GM21576 (cell line): ENCODE measurements around the gene BAZ2B.
"Not testable (repeated sequence)": the region's sequence is repeated elsewhere in the genome, so short reads cannot be mapped to it uniquely, and the experiment has no call there.

Source experiments
- ATAC-seq: cut with Tn5 transposase; IDR thresholded peaks from one replicate; pipeline ENCODE4 v1.9.1; 2021; ENCODE audit warnings: mild to moderate bottlenecking, moderate library complexity; ENCODE audit not compliant: unreplicated experiment

Gene BAZ2B

DNA sequence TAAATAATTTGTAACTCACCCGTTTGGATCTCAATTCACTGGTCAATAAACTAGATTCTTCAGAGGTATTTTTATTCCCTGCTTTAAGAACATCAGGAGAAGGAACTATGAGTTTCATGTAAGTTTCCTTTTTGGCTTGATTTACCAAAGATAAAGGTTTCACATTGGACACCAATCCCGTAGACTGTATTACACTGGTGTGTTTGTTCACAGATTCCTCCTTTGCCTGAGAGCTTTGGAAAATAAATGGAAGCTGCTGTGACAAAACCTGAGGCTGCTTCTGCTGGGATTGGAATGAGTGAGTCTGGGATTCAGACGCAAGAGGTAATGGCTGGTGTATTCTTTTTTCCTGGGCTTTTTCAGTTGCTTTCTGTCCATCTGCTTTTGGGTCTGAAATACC lies 178.1 kb downstream of the BAZ2B start:
- no peak for ATAC-seq

DNA sequence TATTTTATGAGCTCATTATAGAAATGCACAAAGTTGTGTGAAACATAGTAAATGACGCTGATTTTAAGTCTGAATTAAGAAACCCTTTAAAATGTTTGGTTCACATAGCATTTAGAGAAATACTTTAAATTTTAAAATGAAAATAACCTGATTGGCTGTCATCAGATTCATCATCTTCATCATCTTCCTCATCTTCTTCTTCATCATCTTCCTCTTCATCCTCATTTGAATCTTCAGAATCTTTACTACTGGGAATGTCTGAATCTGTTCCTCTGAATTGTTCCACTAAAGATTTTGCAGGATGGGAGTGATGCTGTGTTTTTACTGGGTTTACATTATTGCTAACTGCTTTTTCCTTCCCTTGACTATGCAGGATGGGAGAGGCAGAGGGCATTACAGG lies 183.7 kb downstream of the BAZ2B start:
- no peak for ATAC-seq

DNA sequence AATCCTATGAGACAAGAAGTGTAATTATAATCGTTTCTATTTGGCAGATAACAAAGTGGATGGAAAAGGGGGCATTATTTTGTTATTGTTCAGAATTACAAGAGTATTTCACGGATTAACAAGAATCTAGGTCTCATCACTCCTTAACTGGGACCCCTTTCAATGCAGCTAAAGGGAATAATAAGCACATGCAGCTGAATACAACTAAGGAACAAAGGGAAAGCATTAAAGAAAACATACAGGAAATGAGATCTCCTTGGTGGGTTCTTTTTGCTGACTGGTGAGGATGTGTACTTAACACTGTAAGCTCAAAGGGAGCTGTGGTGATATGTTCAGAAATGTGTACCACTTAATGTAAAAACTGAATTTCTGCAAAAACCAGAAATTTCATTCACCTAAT lies 189.3 kb downstream of the BAZ2B start:
- no peak for ATAC-seq

DNA sequence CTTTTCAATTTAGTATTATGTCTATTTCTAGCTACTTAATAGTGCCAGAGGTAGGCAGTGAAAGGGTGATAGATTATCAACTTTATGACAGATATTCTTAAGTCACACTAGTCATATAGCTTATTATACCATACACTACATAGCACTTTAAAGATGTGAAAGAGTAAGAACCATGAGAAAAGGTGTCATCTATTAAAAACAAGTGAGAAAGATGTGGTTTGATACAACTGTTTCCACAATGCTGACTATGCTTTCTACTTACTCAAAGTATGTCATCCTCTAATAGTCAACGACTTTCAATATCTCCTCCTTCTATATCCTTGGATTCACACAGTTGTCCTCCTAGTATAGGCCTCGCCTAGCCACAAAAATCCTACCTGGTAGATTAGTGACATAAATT lies 196.9 kb downstream of the BAZ2B start:
- no peak for ATAC-seq

DNA sequence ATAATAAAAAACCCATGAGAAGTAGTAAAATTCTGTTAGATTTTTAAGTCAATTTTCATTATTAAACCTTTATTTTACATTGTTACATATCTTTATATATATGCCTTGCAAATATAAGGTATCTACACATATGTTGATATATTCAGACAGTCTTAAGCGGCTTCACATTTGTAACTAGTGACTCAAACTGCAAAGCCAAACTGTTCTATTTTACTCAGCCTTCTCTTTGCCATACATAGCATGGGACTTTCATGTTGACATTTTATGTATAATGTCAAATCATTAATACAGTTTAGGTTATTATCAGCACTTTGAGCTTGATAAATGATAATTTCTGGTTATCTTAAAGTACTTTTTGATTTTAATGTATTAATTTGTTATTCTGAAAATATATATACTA lies 204.9 kb downstream of the BAZ2B start:
- ATAC-seq, result no peak

DNA sequence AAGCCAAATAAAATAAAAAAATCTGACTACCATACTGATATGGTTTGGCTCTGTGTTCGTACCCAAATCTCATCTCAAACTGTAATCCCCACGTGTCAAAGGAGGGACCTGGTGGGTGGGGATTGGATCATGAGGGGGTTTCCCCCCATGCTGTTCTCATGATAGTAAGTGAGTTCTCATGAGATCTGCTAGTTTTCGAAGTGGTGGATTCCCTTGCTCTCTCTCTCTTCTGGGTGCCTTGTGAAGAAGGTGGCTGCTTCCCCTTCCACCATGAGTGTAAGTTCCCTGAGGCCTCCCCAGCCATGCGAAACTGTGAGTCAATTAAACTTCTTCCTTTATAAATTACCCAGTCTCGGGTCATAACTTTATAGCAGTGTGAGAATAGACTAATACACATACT lies 206.1 kb downstream of the BAZ2B start:
- peak; percentile 49 for ATAC-seq

DNA sequence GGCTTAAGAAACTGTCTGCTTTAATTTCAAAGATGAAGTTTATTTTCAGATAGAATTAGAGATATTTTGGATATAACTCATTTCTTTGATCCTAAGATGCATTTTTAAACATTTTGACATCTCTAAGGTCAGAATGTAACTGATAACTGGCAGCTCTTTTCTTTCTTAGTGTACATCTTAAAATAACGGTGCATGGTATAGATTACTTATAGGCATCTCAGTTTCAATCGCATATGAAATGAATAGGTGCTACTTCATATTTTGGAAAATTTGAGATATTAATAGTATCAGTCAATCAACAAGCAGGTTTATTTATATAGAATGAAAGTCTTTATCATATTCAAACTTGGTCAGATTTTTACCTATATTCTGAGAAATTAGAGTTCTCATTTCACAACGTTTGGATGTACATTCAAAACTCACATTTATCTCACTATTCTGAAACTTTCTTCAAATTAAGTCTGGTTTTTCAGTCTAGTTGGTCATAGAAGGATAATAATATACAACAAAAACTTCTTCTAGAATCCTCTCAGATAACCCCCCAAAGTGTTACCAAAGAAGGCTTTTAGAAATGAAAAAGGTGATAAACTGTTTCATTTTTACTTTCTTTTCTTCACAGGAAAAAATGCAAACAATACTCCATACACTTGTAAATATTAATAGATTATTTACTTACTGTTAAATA lies 207.1 kb downstream of the BAZ2B start:
- no peak for ATAC-seq

DNA sequence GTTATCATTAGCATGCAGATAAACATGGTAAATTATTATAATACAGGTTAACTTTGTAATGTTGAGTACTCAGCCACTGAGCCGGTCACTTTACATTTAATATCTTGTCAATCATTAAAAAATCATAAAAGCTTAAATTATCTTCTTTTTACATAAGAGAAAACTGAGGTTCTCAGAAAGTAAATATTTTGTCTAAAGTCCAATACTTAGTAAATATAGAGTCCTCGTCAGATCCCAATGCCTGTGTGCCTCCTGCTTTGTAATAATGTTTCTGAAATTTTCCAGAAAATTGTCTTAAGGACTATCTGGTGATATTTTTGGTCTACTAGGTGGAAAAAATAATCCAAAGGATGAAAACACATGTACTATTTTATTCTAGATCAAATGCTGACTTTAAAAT lies 213.6 kb downstream of the BAZ2B start:
- ATAC-seq, result no peak

DNA sequence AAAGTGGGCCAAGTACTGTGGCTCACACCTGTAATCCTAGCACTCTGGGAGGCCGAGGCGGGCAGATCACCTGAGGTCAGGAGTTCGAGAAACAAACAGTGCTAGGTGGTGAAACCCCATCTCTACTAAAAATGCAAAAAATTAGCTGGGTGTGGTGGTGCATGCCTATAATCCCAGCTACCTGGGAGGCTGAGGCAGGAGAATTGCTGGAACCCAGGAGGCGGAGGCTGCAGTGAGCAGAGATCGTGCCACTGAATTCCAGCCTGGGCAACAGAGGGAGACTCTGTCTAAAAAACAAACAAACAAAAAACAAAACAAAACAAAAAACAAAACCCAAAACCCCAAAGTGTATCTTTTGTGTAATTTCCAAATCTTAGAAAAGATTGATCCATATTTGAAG lies 214.2 kb downstream of the BAZ2B start:
- not testable (repeated sequence) for ATAC-seq

DNA sequence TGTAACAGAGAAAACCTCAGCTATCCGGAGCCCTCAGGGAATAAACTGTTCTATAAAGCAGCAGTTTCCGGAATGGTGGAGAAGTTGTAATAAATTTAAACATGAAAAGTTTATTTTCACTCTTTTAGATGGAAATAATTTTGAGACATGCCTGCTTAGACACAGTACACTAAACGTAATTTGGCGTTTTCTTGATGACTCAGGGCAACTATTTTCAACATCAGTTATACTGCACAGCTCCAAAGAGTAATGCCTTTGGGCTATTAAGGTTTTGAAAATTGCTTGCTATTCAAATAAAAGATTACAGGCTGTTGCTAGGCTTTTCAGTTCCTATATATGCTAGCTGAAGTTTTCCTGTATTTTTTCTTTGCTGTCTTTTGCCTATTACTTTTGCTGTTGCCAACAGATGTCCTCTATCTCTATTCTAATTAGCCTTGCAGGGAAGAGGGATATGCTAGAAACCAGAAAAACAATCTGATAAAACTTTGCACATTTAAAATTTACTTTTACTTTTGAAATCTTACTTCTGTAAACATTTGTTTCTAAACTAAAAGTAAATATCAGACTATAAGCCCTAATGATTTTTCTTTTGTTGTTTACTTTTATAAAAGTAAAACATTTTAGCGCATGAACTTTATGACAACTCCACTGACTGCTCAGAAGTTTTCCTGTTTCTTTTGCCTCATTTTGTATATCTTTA lies 216.5 kb downstream of the BAZ2B start:
- no peak for ATAC-seq

DNA sequence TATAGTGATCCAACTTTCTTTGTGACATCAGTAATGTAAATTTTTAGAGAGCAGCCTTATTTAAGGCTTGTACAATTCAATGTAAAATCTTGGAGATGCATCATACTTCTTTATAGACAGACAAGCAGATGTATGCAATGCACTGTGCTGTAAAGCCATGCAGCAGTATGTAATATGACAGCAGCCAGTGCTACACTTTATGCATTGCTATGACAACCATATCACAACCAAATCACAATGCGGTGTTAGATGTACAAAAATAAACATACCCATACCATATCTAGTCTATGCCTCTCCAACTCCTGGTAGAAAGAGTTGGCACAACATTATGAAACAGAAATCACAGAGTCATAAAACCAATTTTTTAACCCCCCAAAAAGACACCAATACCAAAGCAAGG lies 219.5 kb downstream of the BAZ2B start:
- no peak for ATAC-seq

DNA sequence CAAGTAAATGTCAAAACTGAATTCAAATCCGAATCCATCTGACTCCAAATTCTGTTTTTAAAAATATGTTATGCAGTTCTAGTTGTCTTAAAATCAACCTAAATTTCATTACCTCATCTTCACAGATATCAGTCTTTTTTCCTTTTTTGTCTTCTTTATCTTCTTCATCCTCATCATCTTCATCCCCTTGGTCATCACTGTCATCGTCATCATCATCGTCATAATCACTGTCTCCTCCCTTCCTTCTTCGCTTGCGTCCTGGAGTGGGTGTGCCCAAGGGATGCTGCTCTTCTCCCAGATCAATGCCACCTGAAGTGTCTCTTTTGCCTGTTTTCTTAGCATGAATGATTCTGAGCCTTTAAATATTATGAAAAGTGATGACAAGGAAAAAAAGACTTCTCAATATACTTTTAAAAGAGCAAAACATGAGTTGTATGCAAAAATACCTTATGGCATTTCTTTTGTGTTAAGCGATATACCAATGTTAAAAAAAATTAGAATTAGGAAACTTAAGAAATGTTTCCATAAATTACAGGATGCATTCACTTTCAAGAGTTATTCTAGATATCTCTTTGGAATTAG lies 233.8 kb downstream of the BAZ2B start:
- no peak for ATAC-seq

DNA sequence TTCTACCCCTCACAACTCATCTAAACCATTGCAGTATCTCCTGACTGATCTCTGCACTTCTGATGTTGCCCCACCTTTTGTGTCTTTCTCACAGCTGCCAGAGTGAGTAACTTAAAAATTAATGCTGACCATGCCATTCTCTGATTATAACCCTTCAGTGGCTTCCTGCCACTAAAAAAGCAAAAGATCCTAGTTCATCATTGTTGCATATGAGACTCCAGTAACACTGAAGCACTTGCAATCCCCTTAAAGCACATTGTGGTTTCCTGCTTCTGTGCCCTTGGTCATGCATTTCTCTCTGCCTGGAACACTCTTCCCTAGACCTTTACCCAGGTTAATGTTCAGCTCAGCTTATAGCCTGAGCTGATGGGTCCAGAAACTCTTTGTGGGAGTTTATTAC lies 234.8 kb downstream of the BAZ2B start:
- ATAC-seq, result no peak

DNA sequence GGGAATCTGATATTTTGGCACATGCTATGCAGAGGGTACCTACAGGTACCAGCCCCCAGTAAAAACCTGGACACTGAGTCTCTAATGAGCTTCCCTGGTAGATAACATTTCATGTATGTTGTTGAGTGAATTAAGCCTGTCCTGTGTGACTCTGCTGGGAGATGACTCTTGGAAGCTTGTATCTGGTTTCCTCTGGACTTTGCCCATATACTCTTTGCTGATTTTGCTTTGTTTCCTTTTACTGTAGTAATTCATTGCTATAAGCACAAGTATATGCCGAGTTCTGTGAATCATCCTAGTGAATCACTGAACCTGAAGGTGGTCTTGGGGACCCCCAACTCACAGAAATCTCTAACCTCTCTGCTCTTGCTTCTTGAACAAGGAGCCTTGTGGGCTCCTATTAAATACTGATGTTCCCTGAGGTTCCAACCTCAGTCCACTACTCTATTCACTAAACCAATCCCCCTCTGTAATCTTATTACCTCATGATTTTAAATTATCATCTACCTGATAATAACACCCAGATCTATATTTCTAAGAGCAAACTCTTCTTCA lies 235.6 kb downstream of the BAZ2B start:
- ATAC-seq, result no peak

DNA sequence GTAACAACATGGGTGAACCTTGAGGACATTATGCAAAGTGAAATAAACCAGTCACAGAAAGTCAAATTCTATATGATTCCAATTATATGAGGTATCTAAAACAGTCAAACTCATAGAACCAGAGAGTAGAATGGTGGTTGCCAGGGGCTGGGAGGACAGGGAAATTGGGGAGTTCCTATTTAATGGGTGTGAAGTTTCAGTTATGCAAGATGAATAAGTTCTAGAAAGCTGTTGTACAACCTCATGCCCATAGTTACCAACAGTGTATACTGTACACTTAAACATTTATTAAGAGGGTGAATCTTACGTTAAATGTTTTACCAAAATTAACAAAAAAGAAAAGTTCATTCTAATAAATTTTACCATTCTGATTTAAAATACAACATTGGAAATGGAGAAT lies 237.2 kb downstream of the BAZ2B start:
- no peak for ATAC-seq

DNA sequence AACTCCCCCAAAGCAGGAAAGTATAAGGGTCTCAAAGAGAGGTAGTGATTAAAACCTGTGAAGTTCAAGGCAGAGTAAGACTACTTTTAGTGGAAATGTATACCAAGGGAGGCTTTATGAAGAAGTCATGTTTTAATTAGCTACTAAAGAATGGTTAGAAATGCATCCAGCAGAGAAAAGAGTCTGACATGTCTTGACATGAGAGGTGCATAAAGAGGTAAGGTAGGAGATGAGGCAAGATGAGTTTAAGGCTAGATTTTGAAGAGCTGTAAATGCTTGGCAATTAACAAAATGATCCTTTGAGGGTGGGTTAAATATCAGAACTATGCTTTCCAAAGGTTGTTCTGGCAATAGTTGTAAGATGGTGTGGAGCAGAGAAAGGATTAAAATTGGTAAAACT lies 241.1 kb downstream of the BAZ2B start:
- no peak for ATAC-seq

DNA sequence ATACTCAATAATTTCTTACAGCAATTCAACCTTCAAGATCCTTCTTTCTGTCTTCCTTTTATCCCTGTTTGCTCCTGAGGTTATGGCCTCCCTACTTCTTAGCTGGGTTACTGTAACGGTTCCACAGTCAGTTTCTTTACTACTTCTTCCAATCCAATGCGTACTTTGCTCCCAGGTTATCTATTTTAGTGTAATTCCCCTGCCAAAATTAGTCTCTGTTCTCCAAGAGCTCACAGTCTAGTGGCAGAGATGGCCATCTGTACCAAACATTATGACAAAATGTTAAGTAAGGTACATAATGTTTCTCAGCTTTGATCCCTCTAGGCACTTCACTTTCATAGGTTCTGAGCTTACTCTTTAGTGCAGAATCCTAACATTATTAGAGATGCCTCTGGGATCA lies 244.8 kb downstream of the BAZ2B start:
- ATAC-seq, result no peak

DNA sequence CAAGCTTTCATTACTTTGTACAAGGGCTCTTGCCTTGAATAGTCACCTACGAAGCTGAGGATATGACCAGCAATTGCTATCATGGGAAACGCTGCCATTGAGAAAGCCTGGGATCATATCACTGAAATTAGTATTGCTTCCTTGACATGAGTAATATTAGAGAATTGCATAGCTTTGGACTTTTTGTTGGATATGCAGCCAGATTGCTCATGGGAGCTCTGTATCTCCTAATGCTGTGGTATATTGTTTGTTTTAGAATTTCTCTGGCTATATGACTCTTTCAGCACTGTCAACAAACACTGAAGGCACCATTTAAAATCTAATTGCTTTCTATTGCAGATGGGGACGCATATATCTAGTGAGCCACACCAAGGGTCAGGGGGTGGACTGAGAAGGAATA lies 249.8 kb downstream of the BAZ2B start:
- ATAC-seq, result no peak

DNA sequence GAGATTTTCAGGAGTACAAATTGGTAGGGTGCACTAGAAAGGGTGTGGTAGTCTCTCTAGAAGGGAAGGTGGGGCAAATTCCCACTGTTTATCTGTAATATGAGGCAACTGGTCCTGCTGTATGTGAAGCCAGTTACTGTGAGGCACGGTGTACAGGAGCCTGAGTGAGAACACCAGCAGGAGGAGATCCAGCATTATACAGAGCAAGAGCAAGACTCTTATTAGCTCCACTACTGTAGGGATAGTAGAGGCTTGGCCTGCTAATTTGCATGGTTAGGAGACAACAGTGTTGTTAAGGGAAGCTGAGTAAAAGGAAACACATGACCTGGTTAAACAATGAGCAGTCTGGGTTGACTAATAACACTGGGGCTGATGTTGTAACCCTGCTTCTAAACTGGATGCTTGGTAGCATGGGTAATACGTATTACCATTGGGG lies 253.5 kb downstream of the BAZ2B start:
- ATAC-seq, result no peak

DNA sequence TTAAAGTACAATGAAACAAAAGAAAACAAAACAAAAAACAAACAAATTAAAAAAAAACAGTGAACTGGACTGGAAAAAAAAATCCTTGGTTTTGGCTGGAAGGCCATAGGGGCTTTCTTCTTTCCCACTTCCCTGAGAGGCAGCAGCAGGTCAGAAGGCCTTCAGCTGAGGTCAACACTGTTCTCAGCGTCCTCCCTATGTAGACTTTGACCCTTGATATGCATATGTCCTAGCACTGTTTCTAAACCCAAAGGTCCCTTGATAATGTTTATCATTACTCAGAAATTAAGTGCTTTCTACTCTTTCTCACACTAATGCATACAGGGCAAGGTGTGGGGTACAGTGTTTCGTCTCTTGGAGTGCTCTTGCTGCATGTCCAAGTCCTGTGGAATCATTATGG lies 254.3 kb downstream of the BAZ2B start:
- no peak for ATAC-seq

DNA sequence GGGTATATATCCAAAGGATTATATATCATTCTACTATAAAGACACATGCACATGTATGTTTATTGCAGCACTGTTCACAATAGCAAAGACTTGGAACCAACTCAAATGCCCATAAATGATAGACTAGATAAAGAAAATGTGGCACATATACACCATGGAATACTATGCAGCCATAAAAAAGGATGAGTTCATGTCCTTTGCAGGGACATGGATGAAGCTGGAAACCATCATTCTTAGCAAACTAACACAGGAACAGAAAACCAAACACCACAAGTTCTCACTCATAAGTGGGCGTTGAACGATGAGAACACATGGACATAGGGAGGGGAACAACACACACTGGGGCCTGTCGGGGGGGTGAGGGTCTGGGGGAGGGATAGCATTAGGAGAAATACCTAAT lies 254.7 kb downstream of the BAZ2B start:
- not testable (repeated sequence) for ATAC-seq

DNA sequence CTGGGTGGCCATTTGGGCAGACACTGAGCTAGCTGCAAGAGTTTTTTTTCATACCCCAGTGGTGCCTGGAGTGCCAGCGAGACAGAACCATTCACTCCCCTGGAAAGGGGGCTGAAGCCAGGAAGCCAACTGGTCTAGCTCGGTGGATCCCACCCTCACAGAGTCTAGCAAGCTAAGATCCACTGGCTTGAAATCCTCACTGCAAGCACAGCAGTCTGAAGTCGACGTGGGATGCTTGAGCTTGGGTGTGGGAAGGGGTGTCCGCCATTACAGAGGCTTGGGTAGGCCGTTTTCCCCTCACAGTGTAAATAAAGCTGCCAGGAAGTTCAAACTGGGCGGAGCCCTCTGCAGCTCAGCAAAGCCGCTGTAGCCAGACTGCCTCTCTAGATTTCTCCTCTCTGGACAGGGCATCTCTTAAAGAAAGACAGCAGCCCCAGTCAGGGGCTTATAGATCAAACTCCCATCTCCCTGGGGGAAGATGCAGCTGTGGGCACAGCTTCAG lies 260.2 kb downstream of the BAZ2B start:
- no peak for ATAC-seq
